Esophagus muscularis mucosa (tissue), 4 donors: Measurements from ENCODE around the gene ITPR1. TPM values are rescaled to one million over a fixed set of nuclear protein-coding genes. Genes with fewer than 3 reads are reported as not detected.
A peak's percentile ranks its signal among the peaks of the same experiment; 100 is the strongest.

Source experiments
- DNase-seq: peaks from one replicate; pipeline ENCODE4 v3.0.0-alpha.2; 2017; ENCODE audit errors: extremely low spot score
- H3K27ac ChIP-seq, 4 donors: fragments of 200-600 bp; sonication (generic); replicated peaks in 1 of 4; 1 replicate in 3 of 4; 2 replicates in 1 of 4; pipeline ENCODE4 v1.5.1; 2016 to 2019; ENCODE audit warnings: mild to moderate bottlenecking in 1 of 4
- H3K27me3 ChIP-seq, 4 donors: fragments of 200-600 bp; sonication (generic); one replicate each; pipeline versions ENCODE4 v1.5.1 to v1.6.0; 2016 to 2019
- H3K36me3 ChIP-seq, 4 donors: fragments of 200-600 bp; sonication (generic); one replicate each; pipeline ENCODE4 v1.5.1; 2016 to 2019
- H3K4me1 ChIP-seq, 4 donors: fragments of 200-600 bp; sonication (generic); one replicate each; pipeline ENCODE4 v1.5.1; 2016 to 2019
- H3K4me3 ChIP-seq, 4 donors: fragments of 200-600 bp; sonication (generic); 1 replicate in 2 of 4; 2 replicates in 2 of 4; pipeline ENCODE4 v1.5.1; 2016 to 2019; ENCODE audit warnings: mild to moderate bottlenecking in 4 of 4, moderate library complexity in 1 of 4
- H3K9me3 ChIP-seq, 4 donors: fragments of 200-600 bp; sonication (generic); 1 replicate in 3 of 4; 2 replicates in 1 of 4; pipeline ENCODE4 v1.5.1; 2016 to 2019
- CTCF ChIP-seq, 3 experiments: fragments of 200-600 bp in 2 of 3; fragments of 450-650 bp in 1 of 3; sonication (generic) in 2 of 3; IDR thresholded peaks; one replicate each; pipeline ENCODE4 v1.5.1; 2017 to 2019; ENCODE audit warnings: antibody characterized with exemption in 3 of 3, mild to moderate bottlenecking in 2 of 3, moderate library complexity in 1 of 3
- EP300 ChIP-seq: sonication (generic); formaldehyde crosslinking; IDR thresholded peaks from one replicate; pipeline ENCODE4 v1.6.1; 2017; ENCODE audit warnings: antibody characterized with exemption
- POLR2A ChIP-seq: fragments of 450-650 bp; IDR thresholded peaks from one replicate; pipeline ENCODE4 v1.6.1; 2017; ENCODE audit warnings: antibody characterized with exemption, moderate library complexity, mild to moderate bottlenecking, low read depth
- POLR2AphosphoS5 ChIP-seq, 2 donors: sonication (generic); formaldehyde crosslinking; IDR thresholded peaks; one replicate each; pipeline ENCODE4 v1.6.1; 2017; ENCODE audit warnings: antibody characterized with exemption in 2 of 2
- WGBS: methylation state at CpG from one replicate; pipeline ENCODE4 v1.1.5; 2018; 5-methylcytosine and 5-hydroxymethylcytosine counted together
- intact Hi-C: fragments of 100-400 bp; cut with DNase I; formaldehyde crosslinking; loops from one replicate; pipeline ENCODE4 v1.15.1; 2023
- total RNA-seq, 4 donors: library from RNA; depleted of rRNA; stranded (reverse); fragments of >200 nt; gene quantifications; one replicate each; pipeline versions ENCODE4 v1.1.0 to v1.2.1, GENCODE V29; 2016

ITPR1 gene
- total RNA-seq, 4 donors from 2014 or later, result 204 to 271 (median 222) TPM

- Histone ChIP-seq H3K9me3 (no peaks in the 10 kb centered on the region), H3K27ac (peak overlapping the region in 1 of 4 donors; percentile 13), H3K4me3 (no peak overlapping the region), H3K4me1 (peaks cover 4 to 52% (median 42%) of the 10 kb centered on the region in 4 donors), H3K27me3 (no peaks in the 10 kb centered on the region), H3K36me3 (no peaks in the 10 kb centered on the region)
- intact Hi-C loops, result no loop called here
- 75% methylated on average over 4 of the region's 4 CpGs for WGBS
- peak; percentile 26 for DNase-seq
- TF ChIP-seq POLR2A (no peak), POLR2AphosphoS5 (IDR thresholded peaks at IDR 0.05) (no peak), EP300 (no peak), CTCF (IDR thresholded peaks at IDR 0.05) (no peak)
Measured at GRCh38 chr3:4552811-4553210, 59.7 kb downstream of the ITPR1 start.

- 58% methylated on average over 2 of the region's 2 CpGs for WGBS
- TF ChIP-seq EP300 (no peak), POLR2A (no peak), CTCF (IDR thresholded peaks at IDR 0.05) (no peak), POLR2AphosphoS5 (IDR thresholded peaks at IDR 0.05) (no peak)
- intact Hi-C loops, result no loop called here
- Histone ChIP-seq H3K36me3 (no peaks in the 10 kb centered on the region), H3K4me3 (no peak overlapping the region), H3K27ac (no peak overlapping the region), H3K9me3 (no peaks in the 10 kb centered on the region), H3K27me3 (no peaks in the 10 kb centered on the region), H3K4me1 (peaks cover 0 to 25% (median 23%) of the 10 kb centered on the region in 4 donors)
- DNase-seq, result no peak
Measured at GRCh38 chr3:4561661-4562060, 68.5 kb downstream of the ITPR1 start.

GRCh38 chr3:4562595-4562994 lies 69.4 kb downstream of the ITPR1 start:
- H3K4me1 ChIP-seq, result peaks cover 0 to 25% (median 23%) of the 10 kb centered on the region in 4 donors
- 42% methylated on average over 4 of the region's 4 CpGs for WGBS

GRCh38 chr3:4564270-4564669 lies 71.1 kb downstream of the ITPR1 start:
- Histone ChIP-seq H3K4me3 (no peak overlapping the region), H3K9me3 (no peaks in the 10 kb centered on the region), H3K36me3 (no peaks in the 10 kb centered on the region), H3K4me1 (peaks cover 0 to 25% (median 23%) of the 10 kb centered on the region in 4 donors), H3K27me3 (no peaks in the 10 kb centered on the region), H3K27ac (no peak overlapping the region)
- no peak for TF ChIP-seq CTCF (IDR thresholded peaks at IDR 0.05)
- TF ChIP-seq POLR2A, result no peak
- DNase-seq, result no peak
- intact Hi-C loops, result no loop called here
- WGBS, result 99% methylated on average over 7 of the region's 7 CpGs

More at GRCh38 chr3:4562595-4562994, 69.4 kb downstream of the ITPR1 start:
- Histone ChIP-seq H3K27me3 (no peaks in the 10 kb centered on the region), H3K4me3 (no peak overlapping the region), H3K9me3 (no peaks in the 10 kb centered on the region), H3K27ac (no peak overlapping the region), H3K36me3 (no peaks in the 10 kb centered on the region)
- intact Hi-C loops, result no loop called here
- TF ChIP-seq POLR2A (no peak), POLR2AphosphoS5 (IDR thresholded peaks at IDR 0.05) (no peak), EP300 (no peak), CTCF (IDR thresholded peaks at IDR 0.05) (no peak)
- no peak for DNase-seq

- DNase-seq, result no peak
- WGBS, result 53% methylated on average over 5 of the region's 5 CpGs
- H3K9me3 ChIP-seq, result no peaks in the 10 kb centered on the region
- H3K4me1 ChIP-seq, result peaks cover 0 to 27% (median 25%) of the 10 kb centered on the region in 4 donors
- intact Hi-C loops, result no loop called here
- H3K36me3 ChIP-seq, result no peaks in the 10 kb centered on the region
- no peak overlapping the region for H3K4me3 ChIP-seq
- H3K27ac ChIP-seq, result no peak overlapping the region
- TF ChIP-seq EP300 (no peak), POLR2A (no peak), CTCF (IDR thresholded peaks at IDR 0.05) (no peak), POLR2AphosphoS5 (IDR thresholded peaks at IDR 0.05) (no peak)
- no peaks in the 10 kb centered on the region for H3K27me3 ChIP-seq
Measured at GRCh38 chr3:4564928-4565586, 71.9 kb downstream of the ITPR1 start.
